PC-3 (cell line): Measurements from ENCODE around the gene PNLIPRP2. TPM values are rescaled to one million over a fixed set of nuclear protein-coding genes. Genes with fewer than 3 reads are reported as not detected.

ENCODE experiments used
- ATAC-seq: fragments of 200-7000 bp; cut with Tn5 transposase; 2 replicates; pipeline ENCODE4 v1.9.1; 2020; ENCODE audit warnings: mild to moderate bottlenecking, moderate library complexity
- BruUV-seq: library from RNA; stranded (reverse); fragments of 400-500 nt; replicated peaks from 2 replicates; lab custom pipeline; 2021; lab: Mats Ljungman, UMichigan
- CTCF ChIA-PET: fragments of 300-600 bp; sonication (Branson Sonifier 250); formaldehyde crosslinking; loops from one replicate; lab custom pipeline; 2022; ENCODE audit warnings: antibody characterized with exemption; lab: Charles Lee
- POLR2A ChIA-PET: fragments of 300-600 bp; sonication (Branson Sonifier 250); formaldehyde crosslinking; loops from one replicate; lab custom pipeline; 2022; ENCODE audit warnings: antibody characterized with exemption; ENCODE audit not compliant: unreplicated experiment; lab: Charles Lee
- DNase-seq: peaks from one replicate; pipeline ENCODE4 v3.0.0-alpha.2; 2015
- H2AFZ ChIP-seq: fragments of 300-600 bp; sonication (generic); 2 replicates; pipeline ENCODE4 v1.6.0; 2016; ENCODE audit warnings: antibody characterized with exemption, low read length
- H3F3A ChIP-seq: fragments of 300-600 bp; sonication (generic); one replicate; pipeline ENCODE4 v1.6.0; 2017; ENCODE audit warnings: antibody characterized with exemption, low read length, control low read depth, mild to moderate bottlenecking; ENCODE audit not compliant: unreplicated experiment
- H3K27ac ChIP-seq: fragments of 300-600 bp; sonication (generic); 2 replicates; pipeline ENCODE4 v1.5.1; 2016; ENCODE audit warnings: mild to moderate bottlenecking, low read length
- H3K27me3 ChIP-seq: fragments of 300-600 bp; sonication (generic); 2 replicates; pipeline ENCODE4 v1.6.1; 2016; ENCODE audit warnings: low read length, mixed read lengths
- H3K36me3 ChIP-seq: fragments of 300-600 bp; sonication (generic); 2 replicates; pipeline ENCODE4 v1.6.1; 2016; ENCODE audit warnings: low read depth, mixed run types, low read length, mixed read lengths
- H3K4me1 ChIP-seq: fragments of 300-600 bp; sonication (generic); 2 replicates; pipeline ENCODE4 v1.5.1; 2016; ENCODE audit warnings: low read length; ENCODE audit not compliant: insufficient read depth
- H3K4me2 ChIP-seq: fragments of 300-600 bp; sonication (generic); 2 replicates; pipeline ENCODE4 v1.6.0; 2016; ENCODE audit warnings: low read length
- H3K4me3 ChIP-seq: fragments of 300-600 bp; sonication (generic); 2 replicates; pipeline ENCODE4 v1.5.1; 2016; ENCODE audit warnings: mild to moderate bottlenecking, low read length, mixed read lengths
- H3K79me2 ChIP-seq: fragments of 300-600 bp; sonication (generic); 2 replicates; pipeline ENCODE4 v1.6.1; 2017; ENCODE audit warnings: low read length, mixed read lengths
- H3K9ac ChIP-seq: fragments of 300-600 bp; sonication (generic); 2 replicates; pipeline ENCODE4 v1.6.0; 2016; ENCODE audit warnings: mild to moderate bottlenecking, low read length
- H3K9me2 ChIP-seq: fragments of 300-600 bp; sonication (generic); replicated peaks from 2 replicates; pipeline ENCODE4 v1.6.1; 2016; ENCODE audit warnings: mixed run types, low read length, mixed read lengths
- H3K9me3 ChIP-seq: fragments of 300-600 bp; sonication (generic); 2 replicates; pipeline ENCODE4 v1.6.1; 2016; ENCODE audit warnings: low read length, mixed read lengths
- H4K20me1 ChIP-seq: fragments of 300-600 bp; sonication (generic); 2 replicates; pipeline ENCODE4 v1.6.1; 2016; ENCODE audit warnings: low read length, mixed read lengths
- EZH2 ChIP-seq: fragments of 300-600 bp; sonication (generic); IDR thresholded peaks from one replicate; pipeline ENCODE4 v1.6.1; 2017; ENCODE audit warnings: antibody characterized with exemption, mild to moderate bottlenecking, low read length; ENCODE audit not compliant: unreplicated experiment
- EZH2phosphoT487 ChIP-seq: fragments of 300-600 bp; sonication (generic); IDR thresholded peaks from 2 replicates; pipeline ENCODE4 v1.6.1; 2018; ENCODE audit warnings: mild to moderate bottlenecking, antibody characterized with exemption, low read length, borderline replicate concordance
- intact Hi-C: fragments of 100-400 bp; cut with micrococcal nuclease; formaldehyde crosslinking; loops from 2 replicates; pipeline ENCODE4 v1.9.0; 2023
- total RNA-seq: library from RNA; depleted of rRNA; stranded (reverse); fragments of >200 nt; gene quantifications from 2 replicates; pipeline ENCODE4 v1.2.3, GENCODE V29; 2014
- TF ChIP-seq, protein P1 (sequence below): fragments of 300-600 bp; sonication (generic); conservative IDR thresholded peaks from 2 replicates; pipeline ENCODE4 v1.5.1; 2017; ENCODE audit warnings: antibody characterized with exemption, low read depth, mild to moderate bottlenecking, low read length

PNLIPRP2 gene
- total RNA-seq, 1 experiment from 2014 or later = not detected

- Histone ChIP-seq H3K4me2 (no peak overlapping the region), H3F3A (no peaks in the 10 kb centered on the region), H3K79me2 (no peaks in the 10 kb centered on the region), H3K9ac (no peak overlapping the region), H3K27me3 (no peaks in the 10 kb centered on the region), H4K20me1 (no peaks in the 10 kb centered on the region), H3K36me3 (no peaks in the 10 kb centered on the region), H3K4me3 (no peak overlapping the region), H3K27ac (no peak overlapping the region), H3K4me1 (no peaks in the 10 kb centered on the region), H2AFZ (no peak overlapping the region), H3K9me2 (no peaks in the 10 kb centered on the region), H3K9me3 (no peaks in the 10 kb centered on the region)
- no TSS peak for BruUV-seq
- intact Hi-C loops = no loop called here
- ChIA-PET POLR2A (no interaction called here), CTCF (no interaction called here)
- no peak for TF ChIP-seq EZH2
- TF ChIP-seq, protein P1, sequence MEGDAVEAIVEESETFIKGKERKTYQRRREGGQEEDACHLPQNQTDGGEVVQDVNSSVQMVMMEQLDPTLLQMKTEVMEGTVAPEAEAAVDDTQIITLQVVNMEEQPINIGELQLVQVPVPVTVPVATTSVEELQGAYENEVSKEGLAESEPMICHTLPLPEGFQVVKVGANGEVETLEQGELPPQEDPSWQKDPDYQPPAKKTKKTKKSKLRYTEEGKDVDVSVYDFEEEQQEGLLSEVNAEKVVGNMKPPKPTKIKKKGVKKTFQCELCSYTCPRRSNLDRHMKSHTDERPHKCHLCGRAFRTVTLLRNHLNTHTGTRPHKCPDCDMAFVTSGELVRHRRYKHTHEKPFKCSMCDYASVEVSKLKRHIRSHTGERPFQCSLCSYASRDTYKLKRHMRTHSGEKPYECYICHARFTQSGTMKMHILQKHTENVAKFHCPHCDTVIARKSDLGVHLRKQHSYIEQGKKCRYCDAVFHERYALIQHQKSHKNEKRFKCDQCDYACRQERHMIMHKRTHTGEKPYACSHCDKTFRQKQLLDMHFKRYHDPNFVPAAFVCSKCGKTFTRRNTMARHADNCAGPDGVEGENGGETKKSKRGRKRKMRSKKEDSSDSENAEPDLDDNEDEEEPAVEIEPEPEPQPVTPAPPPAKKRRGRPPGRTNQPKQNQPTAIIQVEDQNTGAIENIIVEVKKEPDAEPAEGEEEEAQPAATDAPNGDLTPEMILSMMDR = no peak
- TF ChIP-seq EZH2phosphoT487 = no peak
- no peak for ATAC-seq
- no peak for DNase-seq
These were observed 15.6 kb downstream of the PNLIPRP2 start for GRCh38 chr10:116636385-116636784.

- Histone ChIP-seq H3K79me2 (no peaks in the 10 kb centered on the region), H3K9ac (no peak overlapping the region), H3K4me3 (no peak overlapping the region), H3K9me2 (no peaks in the 10 kb centered on the region), H3F3A (no peaks in the 10 kb centered on the region), H3K36me3 (no peaks in the 10 kb centered on the region), H3K27me3 (no peaks in the 10 kb centered on the region), H2AFZ (no peak overlapping the region), H4K20me1 (no peaks in the 10 kb centered on the region), H3K27ac (no peak overlapping the region), H3K4me2 (no peak overlapping the region), H3K9me3 (no peaks in the 10 kb centered on the region), H3K4me1 (no peaks in the 10 kb centered on the region)
- DNase-seq (no peak), ATAC-seq (no peak)
- intact Hi-C loops = no loop called here
- BruUV-seq = no TSS peak
- ChIA-PET POLR2A (no interaction called here), CTCF (no interaction called here)
- TF ChIP-seq EZH2 (no peak), EZH2phosphoT487 (no peak)
- TF ChIP-seq, protein P1 = no peak
These were observed 16.2 kb downstream of the PNLIPRP2 start for GRCh38 chr10:116636976-116637375.

DNA sequence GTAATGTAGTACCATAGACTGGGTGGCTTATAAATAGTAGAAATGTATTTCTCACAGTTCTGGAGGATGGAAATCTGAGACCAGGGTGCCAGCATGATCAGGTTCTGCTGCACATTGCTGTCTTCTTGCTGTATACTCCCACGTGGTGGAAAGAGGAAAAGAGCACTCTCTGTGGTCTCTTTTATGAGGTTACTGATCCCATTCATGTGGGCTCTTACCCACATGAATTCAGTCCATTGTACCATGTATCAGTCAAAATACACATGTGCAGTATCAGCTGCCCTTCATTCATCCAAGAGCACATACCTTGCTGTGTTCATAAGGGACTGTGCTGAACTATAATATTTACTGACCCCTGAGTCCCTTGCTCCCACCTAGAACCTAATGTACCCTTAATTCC, 17.1 kb downstream of the PNLIPRP2 start:
- H3K9me2 ChIP-seq = no peaks in the 10 kb centered on the region
- no peaks in the 10 kb centered on the region for H3K27me3 ChIP-seq
- no peak overlapping the region for H3K9ac ChIP-seq
- no peak overlapping the region for H3K4me2 ChIP-seq
- ChIA-PET POLR2A (no interaction called here), CTCF (no interaction called here)
- H3K36me3 ChIP-seq = no peaks in the 10 kb centered on the region
- H3K4me3 ChIP-seq = no peak overlapping the region
- no peak for TF ChIP-seq EZH2phosphoT487
- ATAC-seq = no peak
- no peaks in the 10 kb centered on the region for H3F3A ChIP-seq
- peak; percentile 25 for DNase-seq
- H3K9me3 ChIP-seq = no peaks in the 10 kb centered on the region
- intact Hi-C loops = no loop called here
- H3K4me1 ChIP-seq = no peaks in the 10 kb centered on the region
- no peak overlapping the region for H3K27ac ChIP-seq
- no peaks in the 10 kb centered on the region for H4K20me1 ChIP-seq
- no TSS peak for BruUV-seq
- no peaks in the 10 kb centered on the region for H3K79me2 ChIP-seq
- H2AFZ ChIP-seq = no peak overlapping the region
